OCI-LY7 (cell line): ENCODE data around the gene SYNJ1.

Source experiments
- EZH2phosphoT487 ChIP-seq: fragments of 200-600 bp; sonication (generic); IDR thresholded peaks from 2 replicates; pipeline ENCODE4 v1.6.1; 2018; ENCODE audit warnings: low read depth, borderline replicate concordance, mild to moderate bottlenecking, mixed run types, antibody characterized with exemption, low read length, moderate library complexity, mixed read lengths
- TF ChIP-seq, protein P1 (sequence below): fragments of 200-600 bp; sonication (generic); conservative IDR thresholded peaks from 2 replicates; pipeline ENCODE4 v1.5.1; 2014; ENCODE audit warnings: mild to moderate bottlenecking, antibody characterized with exemption, low read length, moderate library complexity, mixed read lengths

- TF ChIP-seq EZH2phosphoT487: no peak
- TF ChIP-seq, protein P1, sequence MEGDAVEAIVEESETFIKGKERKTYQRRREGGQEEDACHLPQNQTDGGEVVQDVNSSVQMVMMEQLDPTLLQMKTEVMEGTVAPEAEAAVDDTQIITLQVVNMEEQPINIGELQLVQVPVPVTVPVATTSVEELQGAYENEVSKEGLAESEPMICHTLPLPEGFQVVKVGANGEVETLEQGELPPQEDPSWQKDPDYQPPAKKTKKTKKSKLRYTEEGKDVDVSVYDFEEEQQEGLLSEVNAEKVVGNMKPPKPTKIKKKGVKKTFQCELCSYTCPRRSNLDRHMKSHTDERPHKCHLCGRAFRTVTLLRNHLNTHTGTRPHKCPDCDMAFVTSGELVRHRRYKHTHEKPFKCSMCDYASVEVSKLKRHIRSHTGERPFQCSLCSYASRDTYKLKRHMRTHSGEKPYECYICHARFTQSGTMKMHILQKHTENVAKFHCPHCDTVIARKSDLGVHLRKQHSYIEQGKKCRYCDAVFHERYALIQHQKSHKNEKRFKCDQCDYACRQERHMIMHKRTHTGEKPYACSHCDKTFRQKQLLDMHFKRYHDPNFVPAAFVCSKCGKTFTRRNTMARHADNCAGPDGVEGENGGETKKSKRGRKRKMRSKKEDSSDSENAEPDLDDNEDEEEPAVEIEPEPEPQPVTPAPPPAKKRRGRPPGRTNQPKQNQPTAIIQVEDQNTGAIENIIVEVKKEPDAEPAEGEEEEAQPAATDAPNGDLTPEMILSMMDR: no peak
Observed at GRCh38 chr21:32710069-32710784, 17.6 kb downstream of the SYNJ1 start.
